ENCODE results near the gene TEX13C. TPM values are rescaled to one million over a fixed set of nuclear protein-coding genes. Genes with fewer than 3 reads are reported as not detected.

Gene TEX13C
- total RNA-seq, 1 experiment from 2014 or later: 0.24 TPM

DNA sequence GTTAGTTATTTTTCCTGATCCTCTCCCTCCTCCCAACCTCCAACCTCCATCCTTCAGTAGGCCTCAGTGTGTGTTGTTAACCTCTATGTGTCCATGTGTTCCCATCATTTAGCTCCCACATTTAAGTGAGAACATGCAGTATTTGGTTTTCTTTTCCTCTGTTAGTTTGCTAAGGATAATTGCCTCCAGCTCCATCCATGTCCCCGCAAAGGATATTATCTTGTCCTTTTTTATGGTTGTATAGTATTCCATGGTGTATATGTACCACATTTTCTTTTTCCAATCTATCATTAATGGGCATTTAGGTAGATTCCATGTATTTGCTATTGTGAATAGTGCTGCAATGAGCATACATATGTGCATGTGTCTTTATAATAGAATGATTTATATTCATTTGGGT, 54.5 kb downstream of the TEX13C start:
- Histone ChIP-seq H3T11ph (ENCODE audit: low read length) (no peak overlapping the region), H2AFZ (ENCODE audit: low read length) (no peak overlapping the region), H3K27ac (ENCODE audit: insufficient read length, low read depth, low read length) (no peak overlapping the region), H3K79me1 (ENCODE audit: insufficient read depth, low read depth, low read length, poor library complexity, severe bottlenecking) (no peaks in the 10 kb centered on the region), H3K23ac (ENCODE audit: insufficient read length, low read depth, low read length) (no peak overlapping the region), H3K9ac (ENCODE audit: extremely low read depth, insufficient read length, low read length) (no peak overlapping the region), H4K8ac (replicated peaks; ENCODE audit: insufficient read length, low read depth, low read length) (no peak overlapping the region), H3K4me2 (ENCODE audit: insufficient read depth, insufficient read length, low read length) (no peak overlapping the region), H3K23me2 (ENCODE audit: insufficient read length, low read depth, low read length, poor library complexity, severe bottlenecking) (no peaks in the 10 kb centered on the region), H2BK120ac (ENCODE audit: low read depth, low read length, poor library complexity, severe bottlenecking) (no peak overlapping the region), H3K9me3 (ENCODE audit: control insufficient read depth, low read depth, low read length) (no peaks in the 10 kb centered on the region), H3K56ac (ENCODE audit: insufficient read length, low read depth, low read length) (no peak overlapping the region), H2AK5ac (ENCODE audit: insufficient read length, low read length) (no peak overlapping the region), H3K4me1 (ENCODE audit: insufficient read depth, low read length) (no peaks in the 10 kb centered on the region; the same call in 1 of the 2 replicates), H3K79me2 (ENCODE audit: insufficient read depth, low read length) (no peaks in the 10 kb centered on the region), H3K27me3 (ENCODE audit: insufficient read depth, low read length) (no peaks in the 10 kb centered on the region), H3K4ac (ENCODE audit: low read depth, low read length) (no peak overlapping the region), H4K20me1 (ENCODE audit: control insufficient read depth, insufficient read depth, insufficient read length) (no peaks in the 10 kb centered on the region), H2BK12ac (ENCODE audit: insufficient read length, low read depth, low read length) (no peak overlapping the region), H4K91ac (ENCODE audit: insufficient read length, low read depth, low read length) (no peak overlapping the region), H4K5ac (ENCODE audit: insufficient read length, low read depth, low read length) (no peak overlapping the region), H2BK20ac (ENCODE audit: low read depth, low read length, poor library complexity, severe bottlenecking) (no peak overlapping the region), H2BK5ac (ENCODE audit: insufficient read length, low read length) (no peak overlapping the region), H3K18ac (ENCODE audit: insufficient read length, low read depth, low read length) (no peak overlapping the region), H3K14ac (ENCODE audit: insufficient read depth, low read length) (no peak overlapping the region), H2BK15ac (ENCODE audit: low read depth, low read length) (no peak overlapping the region)
- no peak overlapping the region for H3K27ac Mint-ChIP-seq
- TF ChIP-seq, protein P1, sequence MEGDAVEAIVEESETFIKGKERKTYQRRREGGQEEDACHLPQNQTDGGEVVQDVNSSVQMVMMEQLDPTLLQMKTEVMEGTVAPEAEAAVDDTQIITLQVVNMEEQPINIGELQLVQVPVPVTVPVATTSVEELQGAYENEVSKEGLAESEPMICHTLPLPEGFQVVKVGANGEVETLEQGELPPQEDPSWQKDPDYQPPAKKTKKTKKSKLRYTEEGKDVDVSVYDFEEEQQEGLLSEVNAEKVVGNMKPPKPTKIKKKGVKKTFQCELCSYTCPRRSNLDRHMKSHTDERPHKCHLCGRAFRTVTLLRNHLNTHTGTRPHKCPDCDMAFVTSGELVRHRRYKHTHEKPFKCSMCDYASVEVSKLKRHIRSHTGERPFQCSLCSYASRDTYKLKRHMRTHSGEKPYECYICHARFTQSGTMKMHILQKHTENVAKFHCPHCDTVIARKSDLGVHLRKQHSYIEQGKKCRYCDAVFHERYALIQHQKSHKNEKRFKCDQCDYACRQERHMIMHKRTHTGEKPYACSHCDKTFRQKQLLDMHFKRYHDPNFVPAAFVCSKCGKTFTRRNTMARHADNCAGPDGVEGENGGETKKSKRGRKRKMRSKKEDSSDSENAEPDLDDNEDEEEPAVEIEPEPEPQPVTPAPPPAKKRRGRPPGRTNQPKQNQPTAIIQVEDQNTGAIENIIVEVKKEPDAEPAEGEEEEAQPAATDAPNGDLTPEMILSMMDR (conservative IDR thresholded peaks at IDR 0.05): no peak
- DNase-seq: no peak
- no peak overlapping the region for H3K4me3 Mint-ChIP-seq
- WGBS (ENCODE audit: extremely low coverage, insufficient read length, low lambda C conversion rate): no CpG with 5 or more reads among the region's 1 CpG
- H3K9me3 Mint-ChIP-seq: peaks cover 17 to 18% of the 10 kb centered on the region in 2 experiments
- peaks cover 0 to 4% (median 2%) of the 10 kb centered on the region in 3 experiments; a peak in 5 of 7 replicates for H3K36me3 Mint-ChIP-seq (ENCODE audit: insufficient read depth in 1 of 3, low read depth in 3 of 3)
- peaks cover 6 to 9% of the 10 kb centered on the region in 2 experiments for H3K4me1 Mint-ChIP-seq
- H3K27me3 Mint-ChIP-seq (ENCODE audit: low read depth): peaks cover 42% of the 10 kb centered on the region

All from H9 (cell line).